SK-N-SH (cell line): ENCODE measurements around the gene ANKEF1.

Experiments used
- EP300 ChIP-seq, 2 experiments: IDR thresholded peaks; 2 replicates each; pipeline versions ENCODE4 v1.4.0 to v1.6.1; 2012; ENCODE audit warnings: borderline replicate concordance in 1 of 2, low read depth in 1 of 2, low read length in 1 of 2
- MEF2A ChIP-seq: IDR thresholded peaks from 2 replicates; pipeline ENCODE4 v1.4.0; 2012; ENCODE audit warnings: low read depth, borderline replicate concordance
- MXI1 ChIP-seq: IDR thresholded peaks from 2 replicates; pipeline ENCODE4 v1.6.1; 2012; ENCODE audit warnings: mild to moderate bottlenecking, low read depth, low read length, improper control_type of control experiment
- RFX5 ChIP-seq: IDR thresholded peaks from 2 replicates; pipeline ENCODE4 v1.6.1; 2012; ENCODE audit warnings: mild to moderate bottlenecking, improper control_type of control experiment, low read length
- YY1 ChIP-seq: IDR thresholded peaks from 2 replicates; pipeline ENCODE4 v1.4.0; 2012; ENCODE audit warnings: low read depth, mild to moderate bottlenecking
- TF ChIP-seq, protein P1 (sequence below): fragments of 200-600 bp; sonication (generic); IDR thresholded peaks from 2 replicates; pipeline ENCODE4 v1.6.1; 2017; ENCODE audit warnings: antibody characterized with exemption, mild to moderate bottlenecking, moderate library complexity
- TF ChIP-seq, protein P2 (sequence below): IDR thresholded peaks from 2 replicates; pipeline ENCODE4 v1.4.0; 2012; ENCODE audit warnings: low read depth, borderline replicate concordance
- TF ChIP-seq, protein P3 (sequence below): IDR thresholded peaks from 2 replicates; pipeline ENCODE4 v1.4.0; 2012; ENCODE audit warnings: low read depth, borderline replicate concordance

DNA sequence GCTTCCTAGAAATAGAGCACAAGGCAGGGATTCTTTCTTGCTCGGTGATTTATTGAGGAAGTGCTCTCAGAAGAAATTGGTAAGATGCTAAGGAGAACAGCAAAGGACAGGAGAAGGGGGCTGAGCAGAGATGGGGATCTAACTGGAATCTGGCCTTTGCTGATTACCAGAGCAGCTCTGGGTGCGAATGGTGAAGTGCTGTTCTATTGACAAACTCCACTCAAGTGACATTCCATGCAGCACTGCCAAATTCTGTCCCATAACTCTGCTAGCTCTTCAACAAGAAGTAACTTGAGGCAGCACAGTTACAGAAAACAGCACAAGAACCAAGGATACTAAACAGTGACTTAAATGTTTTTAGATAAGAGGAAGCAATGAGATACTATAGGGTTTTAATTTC is 13.8 kb upstream of the ANKEF1 start:
- TF ChIP-seq, protein P1, sequence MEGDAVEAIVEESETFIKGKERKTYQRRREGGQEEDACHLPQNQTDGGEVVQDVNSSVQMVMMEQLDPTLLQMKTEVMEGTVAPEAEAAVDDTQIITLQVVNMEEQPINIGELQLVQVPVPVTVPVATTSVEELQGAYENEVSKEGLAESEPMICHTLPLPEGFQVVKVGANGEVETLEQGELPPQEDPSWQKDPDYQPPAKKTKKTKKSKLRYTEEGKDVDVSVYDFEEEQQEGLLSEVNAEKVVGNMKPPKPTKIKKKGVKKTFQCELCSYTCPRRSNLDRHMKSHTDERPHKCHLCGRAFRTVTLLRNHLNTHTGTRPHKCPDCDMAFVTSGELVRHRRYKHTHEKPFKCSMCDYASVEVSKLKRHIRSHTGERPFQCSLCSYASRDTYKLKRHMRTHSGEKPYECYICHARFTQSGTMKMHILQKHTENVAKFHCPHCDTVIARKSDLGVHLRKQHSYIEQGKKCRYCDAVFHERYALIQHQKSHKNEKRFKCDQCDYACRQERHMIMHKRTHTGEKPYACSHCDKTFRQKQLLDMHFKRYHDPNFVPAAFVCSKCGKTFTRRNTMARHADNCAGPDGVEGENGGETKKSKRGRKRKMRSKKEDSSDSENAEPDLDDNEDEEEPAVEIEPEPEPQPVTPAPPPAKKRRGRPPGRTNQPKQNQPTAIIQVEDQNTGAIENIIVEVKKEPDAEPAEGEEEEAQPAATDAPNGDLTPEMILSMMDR = no peak
- TF ChIP-seq EP300 (IDR thresholded peaks at IDR 0.05; ENCODE audit: borderline replicate concordance in 1 of 2, low read depth in 1 of 2, low read length in 1 of 2) = no peak
- TF ChIP-seq, protein P2, sequence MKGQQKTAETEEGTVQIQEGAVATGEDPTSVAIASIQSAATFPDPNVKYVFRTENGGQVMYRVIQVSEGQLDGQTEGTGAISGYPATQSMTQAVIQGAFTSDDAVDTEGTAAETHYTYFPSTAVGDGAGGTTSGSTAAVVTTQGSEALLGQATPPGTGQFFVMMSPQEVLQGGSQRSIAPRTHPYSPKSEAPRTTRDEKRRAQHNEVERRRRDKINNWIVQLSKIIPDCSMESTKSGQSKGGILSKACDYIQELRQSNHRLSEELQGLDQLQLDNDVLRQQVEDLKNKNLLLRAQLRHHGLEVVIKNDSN = no peak
- TF ChIP-seq, protein P3, sequence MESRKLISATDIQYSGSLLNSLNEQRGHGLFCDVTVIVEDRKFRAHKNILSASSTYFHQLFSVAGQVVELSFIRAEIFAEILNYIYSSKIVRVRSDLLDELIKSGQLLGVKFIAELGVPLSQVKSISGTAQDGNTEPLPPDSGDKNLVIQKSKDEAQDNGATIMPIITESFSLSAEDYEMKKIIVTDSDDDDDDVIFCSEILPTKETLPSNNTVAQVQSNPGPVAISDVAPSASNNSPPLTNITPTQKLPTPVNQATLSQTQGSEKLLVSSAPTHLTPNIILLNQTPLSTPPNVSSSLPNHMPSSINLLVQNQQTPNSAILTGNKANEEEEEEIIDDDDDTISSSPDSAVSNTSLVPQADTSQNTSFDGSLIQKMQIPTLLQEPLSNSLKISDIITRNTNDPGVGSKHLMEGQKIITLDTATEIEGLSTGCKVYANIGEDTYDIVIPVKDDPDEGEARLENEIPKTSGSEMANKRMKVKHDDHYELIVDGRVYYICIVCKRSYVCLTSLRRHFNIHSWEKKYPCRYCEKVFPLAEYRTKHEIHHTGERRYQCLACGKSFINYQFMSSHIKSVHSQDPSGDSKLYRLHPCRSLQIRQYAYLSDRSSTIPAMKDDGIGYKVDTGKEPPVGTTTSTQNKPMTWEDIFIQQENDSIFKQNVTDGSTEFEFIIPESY = no peak
- no peak for TF ChIP-seq MEF2A
- no peak for TF ChIP-seq MXI1
- TF ChIP-seq RFX5 = no peak
- TF ChIP-seq YY1 = no peak
